ENCODE results near the gene MED16. TPM values are rescaled to one million over a fixed set of nuclear protein-coding genes. Genes with fewer than 3 reads are reported as not detected.

The MED16 gene, protein sequence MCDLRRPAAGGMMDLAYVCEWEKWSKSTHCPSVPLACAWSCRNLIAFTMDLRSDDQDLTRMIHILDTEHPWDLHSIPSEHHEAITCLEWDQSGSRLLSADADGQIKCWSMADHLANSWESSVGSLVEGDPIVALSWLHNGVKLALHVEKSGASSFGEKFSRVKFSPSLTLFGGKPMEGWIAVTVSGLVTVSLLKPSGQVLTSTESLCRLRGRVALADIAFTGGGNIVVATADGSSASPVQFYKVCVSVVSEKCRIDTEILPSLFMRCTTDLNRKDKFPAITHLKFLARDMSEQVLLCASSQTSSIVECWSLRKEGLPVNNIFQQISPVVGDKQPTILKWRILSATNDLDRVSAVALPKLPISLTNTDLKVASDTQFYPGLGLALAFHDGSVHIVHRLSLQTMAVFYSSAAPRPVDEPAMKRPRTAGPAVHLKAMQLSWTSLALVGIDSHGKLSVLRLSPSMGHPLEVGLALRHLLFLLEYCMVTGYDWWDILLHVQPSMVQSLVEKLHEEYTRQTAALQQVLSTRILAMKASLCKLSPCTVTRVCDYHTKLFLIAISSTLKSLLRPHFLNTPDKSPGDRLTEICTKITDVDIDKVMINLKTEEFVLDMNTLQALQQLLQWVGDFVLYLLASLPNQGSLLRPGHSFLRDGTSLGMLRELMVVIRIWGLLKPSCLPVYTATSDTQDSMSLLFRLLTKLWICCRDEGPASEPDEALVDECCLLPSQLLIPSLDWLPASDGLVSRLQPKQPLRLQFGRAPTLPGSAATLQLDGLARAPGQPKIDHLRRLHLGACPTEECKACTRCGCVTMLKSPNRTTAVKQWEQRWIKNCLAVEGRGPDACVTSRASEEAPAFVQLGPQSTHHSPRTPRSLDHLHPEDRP
- 82.3 TPM for polyA plus RNA-seq (2012; ENCODE audit: insufficient read length, low read depth)

DNA sequence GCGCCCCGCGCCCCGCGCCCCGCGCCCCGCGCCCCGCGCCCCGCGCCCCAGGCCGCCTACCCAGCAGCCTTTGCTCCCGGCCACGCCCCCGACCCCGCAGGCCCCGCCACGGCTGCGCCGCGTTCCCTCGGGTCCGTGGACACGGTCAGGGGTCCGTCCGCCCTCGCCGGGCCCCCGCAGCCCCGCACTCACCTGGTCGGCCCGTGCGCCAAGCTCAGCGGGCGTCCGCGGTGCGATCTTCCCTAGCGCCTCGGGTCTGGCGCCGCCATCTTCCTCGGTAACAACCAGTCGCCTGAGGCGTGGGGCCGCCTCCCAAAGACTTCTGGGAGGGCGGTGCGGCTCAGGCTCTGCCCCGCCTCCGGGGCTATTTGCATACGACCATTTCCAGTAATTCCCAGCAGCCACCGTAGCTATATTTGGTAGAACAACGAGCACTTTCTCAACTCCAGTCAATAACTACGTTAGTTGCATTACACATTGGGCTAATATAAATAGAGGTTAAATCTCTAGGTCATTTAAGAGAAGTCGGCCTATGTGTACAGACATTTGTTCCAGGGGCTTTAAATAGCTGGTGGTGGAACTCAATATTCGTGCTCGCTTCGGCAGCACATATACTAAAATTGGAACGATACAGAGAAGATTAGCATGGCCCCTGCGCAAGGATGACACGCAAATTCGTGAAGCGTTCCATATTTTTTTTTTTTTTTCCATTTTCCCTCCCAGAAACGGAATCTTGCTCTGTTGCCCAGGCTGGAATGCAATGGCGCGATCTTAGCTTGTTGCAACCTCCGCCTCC, at the start of gene MED16, which contains the start of gene RNU6-9:
Gene MED16 (minus strand): TSS at position 294 of the 796 bp plus-strand sequence. CDS start 2,056 bp downstream, outside the sequence.
Gene RNU6-9 (plus strand): TSS at position 591 of the 796 bp plus-strand sequence.
- TF ChIP-seq POLR2AphosphoS5 (IDR thresholded peaks at IDR 0.05; ENCODE audit: low read depth, low read length) (peak; percentile 69), TAF1 (IDR thresholded peaks at IDR 0.05; ENCODE audit: borderline replicate concordance, insufficient read depth, low read length) (peak; percentile 70; the same call in 1 of the 2 replicates), SIN3A (IDR thresholded peaks at IDR 0.05; ENCODE audit: borderline replicate concordance, insufficient read depth, low read length) (no peak; the same call in 1 of the 2 replicates), REST (IDR thresholded peaks at IDR 0.05; ENCODE audit: insufficient read depth in 1 of 2, low read depth in 2 of 2, low read length in 2 of 2) (no peak), FOXP2 (optimal IDR thresholded peaks at IDR 0.05; ENCODE audit: borderline replicate concordance, extremely low read depth, extremely low read length, insufficient read depth) (peak; percentile 58)

DNA sequence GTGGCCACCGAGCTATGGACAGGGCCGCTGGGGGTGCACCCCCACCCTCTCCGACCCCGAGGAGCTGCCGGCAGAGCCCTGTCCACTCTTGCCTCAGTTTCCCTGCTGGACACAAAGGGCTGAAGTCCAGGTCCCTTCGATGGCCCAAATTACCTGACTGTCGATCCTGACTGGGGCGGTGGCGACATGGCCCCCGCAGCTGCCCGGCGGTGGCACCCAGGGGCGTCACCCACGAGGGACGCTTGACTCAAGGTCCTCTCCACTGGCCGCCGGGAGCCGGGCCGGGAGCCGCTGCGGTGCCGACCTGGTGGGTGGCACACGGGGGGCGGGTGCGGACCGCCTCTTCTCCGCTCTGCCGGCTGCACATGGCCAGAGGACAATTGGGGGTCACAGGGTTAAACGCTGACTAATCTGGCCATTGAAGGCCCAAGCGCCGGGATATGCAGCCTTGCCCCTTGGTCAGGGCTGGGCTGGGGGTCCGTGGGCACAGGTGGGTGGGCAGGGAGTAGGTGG, 49.2 kb upstream of the MED16 start:
- TF ChIP-seq TAF1 (IDR thresholded peaks at IDR 0.05; ENCODE audit: borderline replicate concordance, insufficient read depth, low read length): no peak
- no peak for TF ChIP-seq FOXP2 (optimal IDR thresholded peaks at IDR 0.05; ENCODE audit: borderline replicate concordance, extremely low read depth, extremely low read length, insufficient read depth)
- no peak for TF ChIP-seq POLR2AphosphoS5 (IDR thresholded peaks at IDR 0.05; ENCODE audit: low read depth, low read length)
- no peak for TF ChIP-seq SIN3A (IDR thresholded peaks at IDR 0.05; ENCODE audit: borderline replicate concordance, insufficient read depth, low read length)
- no peak for TF ChIP-seq REST (IDR thresholded peaks at IDR 0.05; ENCODE audit: insufficient read depth in 1 of 2, low read depth in 2 of 2, low read length in 2 of 2)

DNA sequence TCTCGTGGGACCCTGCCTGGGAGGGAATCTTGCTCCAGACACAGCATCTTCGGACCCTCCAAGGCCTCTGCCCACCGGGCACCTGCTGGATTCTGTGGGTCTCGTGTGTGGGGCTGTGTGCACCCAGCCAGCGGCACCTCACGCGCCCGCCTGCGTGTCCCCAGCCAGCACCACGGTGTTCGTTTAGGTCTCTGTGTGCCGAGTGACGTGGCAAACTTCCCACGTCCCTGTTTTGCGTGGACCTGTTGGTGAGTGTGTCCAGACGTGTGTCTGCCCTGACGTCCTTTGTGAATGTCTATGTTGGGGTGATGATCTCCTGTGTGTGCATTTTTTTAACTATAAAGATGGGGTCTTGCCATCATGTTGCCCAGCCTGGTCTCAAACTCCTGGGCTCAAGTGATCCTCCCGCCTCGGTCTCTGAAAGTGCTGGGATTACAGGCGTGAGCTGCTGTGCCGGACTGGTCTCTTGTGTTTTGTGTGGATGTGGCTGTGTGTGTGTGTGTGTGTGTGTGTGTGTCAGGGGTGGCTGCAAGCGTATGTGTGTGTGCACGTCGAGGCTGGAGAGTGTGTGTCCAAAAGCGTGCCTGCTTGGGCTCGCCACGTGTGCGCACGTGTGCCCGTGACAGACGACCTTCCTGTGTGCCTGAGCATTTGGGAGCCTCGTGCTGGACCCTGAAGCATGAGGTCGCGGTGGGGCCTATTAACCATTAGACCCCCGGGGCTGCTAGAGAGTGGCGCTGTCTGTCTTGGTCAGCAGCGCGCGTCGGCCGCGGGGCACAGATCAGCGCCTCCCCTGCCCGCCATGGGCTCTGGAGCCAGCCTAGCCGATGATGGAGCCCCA, 48.5 kb upstream of the MED16 start:
- TF ChIP-seq POLR2AphosphoS5 (IDR thresholded peaks at IDR 0.05; ENCODE audit: low read depth, low read length): no peak
- TF ChIP-seq FOXP2 (optimal IDR thresholded peaks at IDR 0.05; ENCODE audit: borderline replicate concordance, extremely low read depth, extremely low read length, insufficient read depth): no peak
- TF ChIP-seq REST (IDR thresholded peaks at IDR 0.05; ENCODE audit: insufficient read depth in 1 of 2, low read depth in 2 of 2, low read length in 2 of 2): no peak
- TF ChIP-seq SIN3A (IDR thresholded peaks at IDR 0.05; ENCODE audit: borderline replicate concordance, insufficient read depth, low read length): no peak
- no peak for TF ChIP-seq TAF1 (IDR thresholded peaks at IDR 0.05; ENCODE audit: borderline replicate concordance, insufficient read depth, low read length)

Data from PFSK-1 (cell line).